OCI-LY7 (cell line): Measurements from ENCODE around the gene IQCC. TPM values are rescaled to one million over a fixed set of nuclear protein-coding genes. Genes with fewer than 3 reads are reported as not detected.

Experiments used
- BruUV-seq: library from RNA; stranded (reverse); fragments of 400-500 nt; replicated peaks from 2 replicates; lab custom pipeline; 2021; lab: Mats Ljungman, UMichigan
- CTCF ChIA-PET: fragments of 300-600 bp; sonication (Branson Sonifier 250); formaldehyde crosslinking; loops from one replicate; lab custom pipeline; 2022; ENCODE audit warnings: antibody characterized with exemption; ENCODE audit not compliant: unreplicated experiment; lab: Charles Lee
- POLR2A ChIA-PET: fragments of 300-600 bp; sonication (Branson Sonifier 250); formaldehyde crosslinking; loops from one replicate; lab custom pipeline; 2022; ENCODE audit warnings: antibody characterized with exemption; lab: Charles Lee
- DNase-seq: peaks from one replicate; pipeline ENCODE4 v3.0.0-alpha.2; 2015; ENCODE audit warnings: low spot score
- H2AFZ ChIP-seq: fragments of 200-600 bp; sonication (generic), shearing (Covaris generic); 2 replicates; pipeline ENCODE4 v1.6.1; 2014; ENCODE audit warnings: mild to moderate bottlenecking, antibody characterized with exemption, low read length, moderate library complexity
- H3K27ac ChIP-seq: fragments of 200-600 bp; sonication (generic); 2 replicates; pipeline ENCODE4 v1.5.1; 2014; ENCODE audit warnings: mixed run types, low read depth, mild to moderate bottlenecking, moderate library complexity, low read length, inconsistent platforms; ENCODE audit not compliant: poor library complexity, severe bottlenecking
- H3K36me3 ChIP-seq: fragments of 200-600 bp; sonication (generic); 2 replicates; pipeline ENCODE4 v1.6.1; 2014; ENCODE audit warnings: mild to moderate bottlenecking, antibody characterized with exemption, low read length, moderate library complexity, mixed read lengths; ENCODE audit not compliant: insufficient read depth
- H3K4me1 ChIP-seq: fragments of 200-600 bp; sonication (generic); 2 replicates; pipeline ENCODE4 v1.5.1; 2014; ENCODE audit warnings: mild to moderate bottlenecking, low read length; ENCODE audit not compliant: insufficient read depth, poor library complexity, severe bottlenecking
- H3K4me2 ChIP-seq: fragments of 200-600 bp; sonication (generic); 2 replicates; pipeline ENCODE4 v1.6.1; 2014; ENCODE audit warnings: mild to moderate bottlenecking, low read length
- H3K4me3 ChIP-seq: fragments of 200-600 bp; sonication (generic); 2 replicates; pipeline ENCODE4 v1.5.1; 2014; ENCODE audit warnings: mild to moderate bottlenecking, low read depth, low read length; ENCODE audit not compliant: poor library complexity, severe bottlenecking
- H3K79me2 ChIP-seq: fragments of 200-600 bp; sonication (generic); 2 replicates; pipeline ENCODE4 v1.6.1; 2016; ENCODE audit warnings: low read depth, mild to moderate bottlenecking, low read length, moderate library complexity, mixed read lengths; ENCODE audit not compliant: insufficient read depth
- H3K9me2 ChIP-seq: fragments of 200-600 bp; sonication (generic); 2 replicates; pipeline ENCODE4 v1.6.1; 2016; ENCODE audit warnings: mild to moderate bottlenecking, low read length, mixed read lengths; ENCODE audit not compliant: insufficient read depth
- H3K9me3 ChIP-seq: fragments of 200-600 bp; sonication (generic); 2 replicates; pipeline ENCODE4 v1.6.1; 2014; ENCODE audit warnings: mild to moderate bottlenecking, mixed run types, low read length, mixed read lengths
- H4K20me1 ChIP-seq: fragments of 200-600 bp; sonication (generic); 2 replicates; pipeline ENCODE4 v1.6.1; 2014; ENCODE audit warnings: mild to moderate bottlenecking, antibody characterized with exemption, low read length, moderate library complexity, mixed read lengths; ENCODE audit not compliant: insufficient read depth
- CTCF ChIP-seq: fragments of 200-600 bp; sonication (generic); conservative IDR thresholded peaks from 2 replicates; pipeline ENCODE4 v1.5.1; 2014; ENCODE audit warnings: mild to moderate bottlenecking, antibody characterized with exemption, low read length, moderate library complexity, mixed read lengths
- EZH2phosphoT487 ChIP-seq: fragments of 200-600 bp; sonication (generic); IDR thresholded peaks from 2 replicates; pipeline ENCODE4 v1.6.1; 2018; ENCODE audit warnings: low read depth, borderline replicate concordance, mild to moderate bottlenecking, mixed run types, antibody characterized with exemption, low read length, moderate library complexity, mixed read lengths
- intact Hi-C: fragments of 100-400 bp; cut with micrococcal nuclease; formaldehyde crosslinking; loops from one replicate; pipeline ENCODE4 v1.10.0; 2022; ENCODE audit not compliant: unreplicated experiment
- total RNA-seq, 2 experiments: library from RNA; depleted of rRNA in 1 of 2; stranded (reverse); fragments of >200 nt in 1 of 2; shearing (Covaris generic) in 1 of 2; gene quantifications; 2 replicates each; pipeline ENCODE4 v1.2.3, GENCODE V29; 2014 to 2022

The IQCC gene
- total RNA-seq, 2 experiments from 2014 or later: 8.0 to 14.5 TPM

DNA sequence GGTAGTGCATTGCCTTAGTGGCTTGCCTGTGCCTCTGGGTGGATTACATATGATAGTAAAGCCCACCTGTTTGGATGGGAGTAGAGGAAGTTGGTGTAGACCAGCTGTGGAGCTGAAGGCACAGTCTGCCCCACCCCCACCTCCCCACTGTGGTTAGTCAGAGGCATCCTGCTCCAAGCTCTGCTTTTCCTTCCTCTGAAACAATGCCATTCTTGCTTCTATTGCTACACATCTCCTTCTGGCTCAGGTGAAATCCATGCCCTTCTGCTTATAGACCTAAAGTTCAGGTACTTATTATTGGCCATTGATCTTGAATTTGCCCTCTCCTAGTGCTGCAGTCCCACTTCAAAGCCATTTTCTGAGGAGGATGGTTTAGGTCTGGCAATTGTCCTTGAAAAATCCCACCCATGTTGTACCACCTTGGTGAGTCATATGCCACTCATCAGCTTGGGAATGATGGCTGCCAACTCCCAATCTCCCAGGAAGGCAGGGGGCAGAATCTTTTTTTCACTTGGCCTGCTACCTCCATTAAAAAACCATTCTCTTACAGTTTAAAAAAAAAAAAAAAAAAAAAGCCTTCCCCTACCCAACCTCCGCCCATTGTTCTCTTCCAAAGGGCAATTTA is 32.7 kb upstream of the IQCC start:
- CTCF ChIA-PET: no interaction called here
- H3K36me3 ChIP-seq: peaks cover 73% of the 10 kb centered on the region
- TF ChIP-seq EZH2phosphoT487: no peak
- no peak for TF ChIP-seq CTCF
- POLR2A ChIA-PET: interaction anchor here (0.6 to 1.0 kb wide), 2 partner anchors 13 to 674 kb away, joined by 3 to 4 read pairs; no protein-coding TSS in a partner anchor
- H3K4me1 ChIP-seq: peaks cover 9% of the 10 kb centered on the region
- H3K27ac ChIP-seq: no peak overlapping the region
- H3K79me2 ChIP-seq: no peaks in the 10 kb centered on the region
- no peak overlapping the region for H3K4me2 ChIP-seq
- no peak overlapping the region for H3K4me3 ChIP-seq
- H2AFZ ChIP-seq: no peak overlapping the region
- no TSS peak for BruUV-seq
- peak; percentile 43 for DNase-seq
- intact Hi-C loops: no loop called here
- no peaks in the 10 kb centered on the region for H3K9me3 ChIP-seq
- no peaks in the 10 kb centered on the region for H4K20me1 ChIP-seq
- H3K9me2 ChIP-seq: no peaks in the 10 kb centered on the region

- no peak for DNase-seq
- Histone ChIP-seq H3K36me3 (peaks cover 50% of the 10 kb centered on the region), H3K4me3 (peak overlapping the region; percentile 78), H4K20me1 (peaks cover 12% of the 10 kb centered on the region; the same call in 1 of the 2 replicates), H3K27ac (peak overlapping the region; percentile 65), H3K9me2 (no peaks in the 10 kb centered on the region), H3K9me3 (no peaks in the 10 kb centered on the region), H3K4me2 (peak overlapping the region; percentile 72), H3K79me2 (peaks cover 34% of the 10 kb centered on the region), H3K4me1 (peaks cover 25% of the 10 kb centered on the region), H2AFZ (peak overlapping the region; percentile 80)
- no peak for TF ChIP-seq EZH2phosphoT487
- no peak for TF ChIP-seq CTCF
- intact Hi-C loops: no loop called here
- CTCF ChIA-PET: interaction anchor here (1.5 kb wide), 1 partner anchor 71 kb away, joined by 6 read pairs; the partner anchor contains the start of gene KPNA6
- POLR2A ChIA-PET: interaction anchor here (0.8 to 1.2 kb wide), 5 partner anchors 15 to 105 kb away, joined by 3 to 7 read pairs (median 3); no protein-coding TSS in a partner anchor
- TSS peak; percentile 95 for BruUV-seq
These were observed 26.9 kb upstream of the IQCC start for GRCh38 chr1:32178380-32179192.
